Measurements from ENCODE around the gene ZBTB5.
"Not testable (repeated sequence)": the region's sequence is repeated elsewhere in the genome, so short reads cannot be mapped to it uniquely, and the experiment has no call there.

The ZBTB5 gene

GRCh38 chr9:37446401-37446800, 18.8 kb downstream of the ZBTB5 start:
- DNase-seq: no peak

GRCh38 chr9:37445832-37446231, 19.4 kb downstream of the ZBTB5 start:
- DNase-seq: no peak

GRCh38 chr9:37444890-37445289, 20.4 kb downstream of the ZBTB5 start:
- DNase-seq: no peak

DNA sequence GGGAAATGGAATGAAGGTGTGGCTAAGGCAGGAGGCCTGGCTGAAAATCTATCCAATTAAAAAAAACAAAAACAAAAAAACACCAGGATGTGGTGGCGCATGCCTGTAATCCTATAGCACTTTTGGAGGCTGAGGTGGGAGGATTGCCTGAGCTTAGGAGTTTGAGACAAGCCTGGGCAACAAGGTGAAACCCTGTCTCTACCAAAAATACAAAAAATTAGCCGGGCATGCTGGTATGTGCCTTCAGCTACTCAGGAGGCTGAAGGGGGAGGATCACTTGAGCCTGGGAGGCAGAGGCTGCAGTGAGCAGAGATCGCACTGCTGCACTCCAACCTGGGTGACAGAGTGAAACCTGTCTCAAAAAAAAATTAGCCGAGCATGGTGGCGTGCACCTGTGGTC, 21.7 kb downstream of the ZBTB5 start:
- DNase-seq: no peak

- DNase-seq: no peak
Observed at GRCh38 chr9:37442556-37442955, 22.7 kb downstream of the ZBTB5 start.

GRCh38 chr9:37441776-37442370, 23.4 kb downstream of the ZBTB5 start:
- DNase-seq: no peak

- DNase-seq: no peak
Observed at GRCh38 chr9:37438359-37438758, 26.9 kb downstream of the ZBTB5 start.

DNA sequence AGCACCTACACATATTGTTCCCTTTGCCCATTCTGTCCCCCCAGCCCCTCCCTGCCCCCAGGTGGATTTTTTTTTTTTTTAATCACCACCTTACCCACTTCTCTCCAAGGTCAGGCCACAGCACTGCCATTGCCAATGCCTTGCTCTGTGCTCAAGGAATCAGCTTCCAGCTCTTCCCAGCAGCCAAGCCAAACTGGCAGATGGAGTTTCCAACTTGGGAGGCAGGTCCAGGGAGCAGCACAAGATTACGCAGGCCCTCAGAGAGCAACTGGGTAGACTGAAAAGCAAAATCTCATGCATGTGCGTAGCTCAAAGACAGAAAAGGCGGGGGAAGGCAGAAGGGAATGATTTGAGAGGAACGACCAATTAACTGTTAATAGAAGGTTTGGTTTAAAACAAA, 27.6 kb downstream of the ZBTB5 start:
- DNase-seq: no peak

GRCh38 chr9:37437010-37437409, 28.2 kb downstream of the ZBTB5 start:
- no peak for DNase-seq

GRCh38 chr9:37436540-37436939, 28.7 kb downstream of the ZBTB5 start:
- DNase-seq: no peak

DNA sequence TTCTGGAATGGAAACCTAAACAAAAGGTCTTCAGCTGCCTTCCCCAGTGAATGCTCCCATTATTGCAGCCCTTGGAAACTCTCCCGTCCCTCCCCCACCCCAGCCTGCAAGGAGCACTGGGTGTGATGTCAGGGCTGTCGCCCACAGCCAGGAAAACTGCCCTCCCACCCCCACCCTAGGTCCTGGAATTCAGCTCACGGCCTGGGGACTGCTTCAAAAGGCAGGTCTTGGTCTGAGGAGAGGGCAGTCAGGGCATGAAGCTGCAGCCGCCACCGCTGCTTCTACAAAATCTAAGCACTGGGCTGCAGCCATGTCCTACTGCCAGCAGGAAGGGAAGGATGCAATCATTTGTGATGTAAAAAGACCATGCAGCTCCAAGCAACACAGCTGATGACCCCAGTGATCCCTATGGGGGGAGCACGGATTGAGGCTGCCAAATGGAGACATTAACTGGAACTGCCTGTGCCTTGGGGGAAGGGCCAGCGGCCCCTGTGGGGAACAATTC, 31.3 kb downstream of the ZBTB5 start:
- no peak for DNase-seq

GRCh38 chr9:37432020-37432419, 33.2 kb downstream of the ZBTB5 start:
- no peak for DNase-seq

GRCh38 chr9:37430841-37431597, 34.2 kb downstream of the ZBTB5 start:
- DNase-seq: no peak

GRCh38 chr9:37429441-37430285, 35.6 kb downstream of the ZBTB5 start:
- no peak for DNase-seq

GRCh38 chr9:37428345-37428744, 36.9 kb downstream of the ZBTB5 start:
- no peak for DNase-seq

DNA sequence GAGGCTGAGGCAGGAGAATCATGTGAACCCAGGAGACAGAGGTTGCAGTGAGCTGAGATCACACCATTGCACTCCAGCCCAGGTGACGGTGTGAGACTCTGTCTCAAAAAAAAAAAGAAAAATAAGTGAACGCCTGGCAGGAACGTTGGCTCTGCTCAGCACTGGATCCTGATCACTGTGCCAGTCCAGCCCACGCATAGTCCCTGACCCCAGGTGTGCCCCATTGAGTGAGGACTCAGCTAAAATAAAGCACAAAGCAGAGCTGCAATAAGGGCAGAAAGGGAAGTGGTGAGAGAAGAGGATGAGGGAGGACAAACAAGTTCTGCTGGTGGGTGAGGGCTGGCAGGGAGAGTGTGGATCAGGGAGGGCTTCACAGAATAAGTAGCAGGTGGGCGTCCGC, 38.4 kb downstream of the ZBTB5 start:
- no peak for DNase-seq

DNA sequence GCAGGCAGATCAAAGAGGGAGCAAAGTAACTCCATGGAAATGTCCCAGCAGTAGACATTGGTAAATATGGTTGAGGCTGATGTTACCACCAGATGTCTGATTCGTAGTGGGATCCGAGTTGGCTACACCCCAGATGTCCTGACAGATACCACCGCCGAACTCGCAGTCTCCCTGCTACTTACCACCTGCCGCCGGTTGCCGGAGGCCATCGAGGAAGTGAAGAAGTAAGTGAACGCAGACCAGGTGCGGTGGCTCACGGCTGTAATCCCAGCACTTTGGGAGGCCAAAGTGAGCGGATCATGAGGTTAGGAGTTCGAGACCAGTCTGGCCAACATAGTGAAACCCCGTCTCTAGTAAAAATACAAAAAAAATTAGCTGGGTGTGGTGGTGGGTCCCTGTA, 38.8 kb downstream of the ZBTB5 start:
- DNase-seq: not testable (repeated sequence)

- no peak for DNase-seq
Observed at GRCh38 chr9:37425298-37425752, 39.9 kb downstream of the ZBTB5 start.

GRCh38 chr9:37424686-37425297, 40.5 kb downstream of the ZBTB5 start:
- no peak for DNase-seq

DNA sequence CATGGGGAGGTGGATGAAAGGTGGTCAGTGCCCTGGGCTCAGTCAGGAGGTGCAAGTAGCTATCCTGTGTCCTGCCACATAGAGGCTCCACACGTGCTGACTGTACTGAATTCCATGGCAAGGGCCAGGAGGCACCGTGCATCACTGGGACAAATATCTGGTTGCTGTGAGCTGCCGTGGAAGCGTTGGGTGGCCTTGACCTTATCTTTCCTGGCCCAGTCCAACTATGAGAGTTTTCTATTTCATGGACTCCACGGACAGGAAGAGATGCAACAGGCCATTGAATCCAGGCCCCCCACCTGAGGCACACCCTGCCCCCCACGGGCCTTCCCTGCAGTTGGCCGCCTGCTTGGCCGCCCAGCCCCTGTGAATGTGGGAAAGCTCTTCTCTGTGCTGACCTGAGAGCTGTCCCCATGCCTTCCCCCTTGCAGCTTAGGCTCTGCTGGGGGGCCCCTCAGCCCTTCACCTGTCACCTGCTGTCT, 41.0 kb downstream of the ZBTB5 start:
- DNase-seq: no peak

DNA sequence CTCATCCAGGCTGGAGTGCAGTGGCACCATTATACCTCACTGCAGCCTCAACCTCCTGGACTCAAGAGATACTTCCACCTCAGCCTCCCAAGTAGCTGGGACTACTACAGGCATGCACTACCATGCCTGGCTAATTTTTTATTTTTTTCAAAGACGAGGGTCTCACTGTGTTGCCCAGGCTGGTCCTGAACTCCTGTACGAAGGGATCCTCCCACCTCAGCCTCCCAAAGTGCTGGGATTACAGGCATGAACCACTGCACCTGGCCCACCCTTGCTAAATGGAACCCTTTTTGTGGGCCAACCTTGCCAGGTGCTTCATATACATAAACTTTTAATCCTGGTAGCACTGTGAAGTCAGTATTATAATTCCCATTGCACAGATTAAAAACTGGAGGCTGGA, 41.7 kb downstream of the ZBTB5 start:
- no peak for DNase-seq

- DNase-seq: peak; percentile 58
Observed at GRCh38 chr9:37422289-37423104, 42.8 kb downstream of the ZBTB5 start, which contains the start of gene GRHPR. TSS of gene GRHPR (plus strand) at chr9:37422696. CDS start at chr9:37422751, 55 bp downstream.
